B cell (primary cell): ENCODE results near the gene LCE1E. TPM values are rescaled to one million over a fixed set of nuclear protein-coding genes. Genes with fewer than 3 reads are reported as not detected.

Source experiments
- ATAC-seq: fragments of 200-7000 bp; cut with Tn5 transposase; one replicate; pipeline ENCODE4 v1.10.0; 2021; ENCODE audit warnings: low read depth, mild to moderate bottlenecking, moderate number of reproducible peaks, moderate library complexity
- CTCF ChIA-PET: fragments of 350-600 bp; sonication (Branson Sonifier 250); formaldehyde crosslinking; loops from one replicate; lab custom pipeline; 2021; ENCODE audit warnings: antibody characterized with exemption, inconsistent platforms; lab: Charles Lee
- POLR2A ChIA-PET: fragments of 350-600 bp; sonication (Branson Sonifier 250); formaldehyde crosslinking; loops from one replicate; lab custom pipeline; 2021; ENCODE audit warnings: antibody characterized with exemption; lab: Charles Lee
- DNase-seq: peaks from one replicate; pipeline ENCODE4 v3.0.0; 2013
- H2AFZ ChIP-seq: 2 replicates; pipeline ENCODE4 v1.6.1; 2012; ENCODE audit warnings: mild to moderate bottlenecking, low read depth, low read length; ENCODE audit not compliant: insufficient read depth, poor library complexity, severe bottlenecking
- H3K27ac ChIP-seq, 2 donors: 1 replicate in 1 of 2; 2 replicates in 1 of 2; pipeline ENCODE4 v1.5.1; 2012 to 2013; ENCODE audit warnings: low read length in 2 of 2, mild to moderate bottlenecking in 2 of 2, moderate library complexity in 1 of 2
- H3K27me3 ChIP-seq, 4 experiments: fragments of 200-600 bp in 1 of 4; sonication (generic) in 1 of 4; replicated peaks in 1 of 4; 1 replicate in 2 of 4; 2 replicates in 2 of 4; pipeline versions ENCODE4 v1.6.1 to v1.7.0; 2013 to 2016; ENCODE audit warnings: low read length in 3 of 4, mild to moderate bottlenecking in 2 of 4, mixed read lengths in 1 of 4, moderate library complexity in 1 of 4; ENCODE audit not compliant: insufficient read depth in 4 of 4, control insufficient read depth in 3 of 4; ENCODE audit errors: control extremely low read depth in 1 of 4
- H3K36me3 ChIP-seq, 2 experiments: replicated peaks in 1 of 2; 1 replicate in 1 of 2; 2 replicates in 1 of 2; pipeline versions ENCODE4 v1.6.1 to v1.7.1; 2013; ENCODE audit warnings: low read length in 1 of 2; ENCODE audit not compliant: insufficient read depth in 2 of 2, control insufficient read depth in 1 of 2; ENCODE audit errors: control extremely low read depth in 1 of 2, extremely low read depth in 1 of 2
- H3K4me1 ChIP-seq, 2 donors: fragments of 200-600 bp in 1 of 2; sonication (generic) in 1 of 2; 1 replicate in 1 of 2; 2 replicates in 1 of 2; pipeline versions ENCODE4 v1.5.1 to v1.6.1; 2013 to 2017; ENCODE audit warnings: low read length in 2 of 2; ENCODE audit not compliant: control insufficient read depth in 2 of 2, insufficient read depth in 2 of 2
- H3K4me2 ChIP-seq: replicated peaks from 2 replicates; pipeline ENCODE3; 2012; ENCODE audit warnings: mild to moderate bottlenecking, low read depth, low read length; ENCODE audit not compliant: poor library complexity, severe bottlenecking
- H3K4me3 ChIP-seq, 5 experiments: fragments of 200-600 bp in 1 of 5; sonication (generic) in 1 of 5; 1 replicate in 3 of 5; 2 replicates in 2 of 5; pipeline versions ENCODE4 v1.5.1 to v1.7.0; 2011 to 2016; ENCODE audit warnings: low read length in 4 of 5, mild to moderate bottlenecking in 4 of 5, low read depth in 2 of 5, control low read depth in 1 of 5, moderate library complexity in 1 of 5; ENCODE audit not compliant: insufficient read depth in 1 of 5; ENCODE audit errors: control extremely low read depth in 1 of 5, extremely low read depth in 1 of 5
- H3K79me2 ChIP-seq: fragments of 200-600 bp; sonication (generic); one replicate; pipeline ENCODE4 v1.6.0; 2016; ENCODE audit warnings: low read length; ENCODE audit not compliant: control insufficient read depth, insufficient read depth
- H3K9ac ChIP-seq: fragments of 200-600 bp; sonication (generic); 2 replicates; pipeline ENCODE4 v1.6.1; 2017; ENCODE audit warnings: mild to moderate bottlenecking, low read length, moderate library complexity
- H3K9me3 ChIP-seq, 3 donors: one replicate each; pipeline versions ENCODE4 v1.6.1 to v1.7.1; 2013; ENCODE audit warnings: low read length in 2 of 3; ENCODE audit not compliant: control insufficient read depth in 2 of 3, insufficient read depth in 1 of 3; ENCODE audit errors: control extremely low read depth in 1 of 3
- H4K20me1 ChIP-seq: 2 replicates; pipeline ENCODE4 v1.6.0; 2012; ENCODE audit warnings: mild to moderate bottlenecking, low read length; ENCODE audit not compliant: insufficient read depth, control insufficient read depth, poor library complexity, severe bottlenecking
- H3K27ac Mint-ChIP-seq: one replicate; pipeline ENCODE4 v1.8.0; 2021; ENCODE audit warnings: mixed read lengths
- H3K27me3 Mint-ChIP-seq: one replicate; pipeline ENCODE4 v1.8.0; 2021; ENCODE audit warnings: mixed read lengths
- H3K4me1 Mint-ChIP-seq: one replicate; pipeline ENCODE4 v1.8.0; 2021; ENCODE audit warnings: mixed read lengths
- H3K4me3 Mint-ChIP-seq: one replicate; pipeline ENCODE4 v1.8.0; 2021; ENCODE audit warnings: mixed read lengths
- H3K9me3 Mint-ChIP-seq: one replicate; pipeline ENCODE4 v1.8.0; 2022; ENCODE audit warnings: mixed read lengths; ENCODE audit not compliant: insufficient read depth
- EZH2 ChIP-seq: IDR thresholded peaks from 2 replicates; pipeline ENCODE4 v1.6.1; 2012; ENCODE audit warnings: borderline replicate concordance, low read depth, mild to moderate bottlenecking, moderate library complexity, low read length; ENCODE audit not compliant: insufficient read depth, poor library complexity, severe bottlenecking
- WGBS: methylation state at CpG from one replicate; pipeline ENCODE4 v1.1.5; 2013; ENCODE audit warnings: missing lambda C conversion rate; ENCODE audit not compliant: insufficient coverage; 5-methylcytosine and 5-hydroxymethylcytosine counted together
- intact Hi-C: fragments of 100-400 bp; cut with micrococcal nuclease; formaldehyde crosslinking; loops from one replicate; pipeline ENCODE4 v1.10.0; 2022
- polyA plus RNA-seq: library from polyadenylated mRNA; depleted of rRNA; stranded (reverse); fragments of >200 nt; gene quantifications from 2 replicates; pipeline ENCODE4 v1.2.3, GENCODE V29; 2012
- total RNA-seq, 2 donors: library from RNA; stranded (reverse); fragments of 120-200 nt in 1 of 2; gene quantifications; 1 replicate in 1 of 2; 2 replicates in 1 of 2; pipeline versions ENCODE4 v1.2.3 to v1.2.4, GENCODE V29; 2013 to 2022
- TF ChIP-seq, protein P1 (sequence below): fragments of 200-600 bp; IDR thresholded peaks from one replicate; pipeline ENCODE4 v1.8.0; 2022; ENCODE audit warnings: antibody characterized with exemption, mild to moderate bottlenecking

The LCE1E gene
- total and polyA plus RNA-seq, 2 donors (not counting 1 experiment from before 2014, with no cell fraction given): not detected

DNA sequence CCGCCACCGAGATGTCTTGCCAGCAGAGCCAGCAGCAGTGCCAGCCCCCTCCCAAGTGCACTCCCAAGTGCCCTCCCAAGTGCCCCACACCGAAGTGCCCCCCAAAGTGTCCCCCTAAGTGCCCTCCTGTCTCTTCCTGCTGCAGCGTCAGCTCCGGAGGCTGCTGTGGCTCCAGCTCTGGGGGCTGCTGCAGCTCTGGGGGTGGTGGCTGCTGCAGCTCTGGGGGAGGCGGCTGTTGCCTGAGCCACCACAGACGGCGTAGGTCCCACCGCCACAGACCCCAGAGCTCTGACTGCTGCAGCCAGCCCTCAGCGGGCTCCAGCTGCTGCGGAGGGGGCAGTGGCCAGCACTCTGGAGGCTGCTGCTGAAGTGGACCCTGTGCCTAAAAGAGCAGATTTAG lies 9.7 kb upstream of the LCE1E start:
- no peaks in the 10 kb centered on the region for H3K79me2 ChIP-seq
- POLR2A ChIA-PET: no interaction called here
- no peaks in the 10 kb centered on the region for H3K9me3 Mint-ChIP-seq

DNA sequence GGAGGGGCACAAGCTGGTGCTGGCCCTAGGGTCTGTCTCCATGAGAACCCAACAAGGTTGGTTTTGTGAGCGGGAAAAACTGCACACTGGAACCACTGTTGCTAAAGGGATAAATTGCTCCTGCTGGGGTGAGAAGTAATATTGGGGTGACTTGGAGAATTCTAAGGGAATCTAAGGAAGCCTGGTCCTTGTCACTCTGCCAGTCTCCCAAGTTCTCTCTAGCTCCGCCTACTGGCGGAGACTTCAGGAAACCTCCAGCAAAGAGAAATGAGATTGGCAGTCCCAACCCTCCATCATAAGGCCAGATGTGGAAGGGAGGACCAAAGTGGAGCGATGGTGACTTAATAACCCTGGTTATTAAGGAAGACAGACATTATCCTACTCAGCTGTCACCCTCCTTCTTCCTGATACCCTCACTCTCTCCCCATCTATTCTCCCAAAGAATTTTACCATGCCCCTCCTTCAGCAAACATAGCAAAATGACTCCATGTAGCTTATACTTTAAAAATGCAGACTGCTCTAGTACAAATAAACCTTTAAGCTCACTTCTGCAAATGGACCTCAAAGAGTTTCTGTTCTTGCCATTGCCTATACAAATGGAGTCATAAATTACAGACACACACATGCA lies 8.4 kb upstream of the LCE1E start:
- intact Hi-C loops: no loop called here
- CTCF ChIA-PET: no interaction called here
- H3K4me3 Mint-ChIP-seq: no peak overlapping the region

More for the DNA sequence above, 9.7 kb upstream of the LCE1E start:
- Mint-ChIP-seq H3K4me3 (no peak overlapping the region), H3K27ac (no peak overlapping the region), H3K4me1 (no peaks in the 10 kb centered on the region), H3K27me3 (peaks cover 42% of the 10 kb centered on the region)
- no peaks in the 10 kb centered on the region for H3K36me3 ChIP-seq
- no peaks in the 10 kb centered on the region for H3K9me3 ChIP-seq
- whole genome bisulfite sequencing: 84% methylated on average over 11 of the region's 11 CpGs
- no peak overlapping the region for H3K9ac ChIP-seq
- intact Hi-C loops: no loop called here
- no peak overlapping the region for H3K27ac ChIP-seq
- H2AFZ ChIP-seq: no peak overlapping the region
- no peak overlapping the region for H3K4me2 ChIP-seq
- DNase-seq (no peak), ATAC-seq (no peak)
- TF ChIP-seq, protein P1, sequence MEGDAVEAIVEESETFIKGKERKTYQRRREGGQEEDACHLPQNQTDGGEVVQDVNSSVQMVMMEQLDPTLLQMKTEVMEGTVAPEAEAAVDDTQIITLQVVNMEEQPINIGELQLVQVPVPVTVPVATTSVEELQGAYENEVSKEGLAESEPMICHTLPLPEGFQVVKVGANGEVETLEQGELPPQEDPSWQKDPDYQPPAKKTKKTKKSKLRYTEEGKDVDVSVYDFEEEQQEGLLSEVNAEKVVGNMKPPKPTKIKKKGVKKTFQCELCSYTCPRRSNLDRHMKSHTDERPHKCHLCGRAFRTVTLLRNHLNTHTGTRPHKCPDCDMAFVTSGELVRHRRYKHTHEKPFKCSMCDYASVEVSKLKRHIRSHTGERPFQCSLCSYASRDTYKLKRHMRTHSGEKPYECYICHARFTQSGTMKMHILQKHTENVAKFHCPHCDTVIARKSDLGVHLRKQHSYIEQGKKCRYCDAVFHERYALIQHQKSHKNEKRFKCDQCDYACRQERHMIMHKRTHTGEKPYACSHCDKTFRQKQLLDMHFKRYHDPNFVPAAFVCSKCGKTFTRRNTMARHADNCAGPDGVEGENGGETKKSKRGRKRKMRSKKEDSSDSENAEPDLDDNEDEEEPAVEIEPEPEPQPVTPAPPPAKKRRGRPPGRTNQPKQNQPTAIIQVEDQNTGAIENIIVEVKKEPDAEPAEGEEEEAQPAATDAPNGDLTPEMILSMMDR: no peak
- no peak for TF ChIP-seq EZH2
- H4K20me1 ChIP-seq: no peaks in the 10 kb centered on the region
- peaks cover 0 to 6% (median 0%) of the 10 kb centered on the region in 4 experiments for H3K27me3 ChIP-seq
- H3K4me3 ChIP-seq: no peak overlapping the region
- CTCF ChIA-PET: no interaction called here
- no peaks in the 10 kb centered on the region for H3K4me1 ChIP-seq

More for the DNA sequence above, 8.4 kb upstream of the LCE1E start:
- POLR2A ChIA-PET: no interaction called here
- Mint-ChIP-seq H3K4me1 (no peaks in the 10 kb centered on the region), H3K27ac (no peak overlapping the region), H3K27me3 (peaks cover 42% of the 10 kb centered on the region), H3K9me3 (no peaks in the 10 kb centered on the region)
- no peak overlapping the region for H3K9ac ChIP-seq
- WGBS: 100% methylated on average over 1 of the region's 4 CpGs
- H3K9me3 ChIP-seq: no peaks in the 10 kb centered on the region
- no peak overlapping the region for H3K4me2 ChIP-seq
- no peaks in the 10 kb centered on the region for H3K79me2 ChIP-seq
- H4K20me1 ChIP-seq: no peaks in the 10 kb centered on the region
- no peak overlapping the region for H3K4me3 ChIP-seq
- no peak for TF ChIP-seq EZH2
- TF ChIP-seq, protein P1: no peak
- no peak overlapping the region for H2AFZ ChIP-seq
- no peaks in the 10 kb centered on the region for H3K36me3 ChIP-seq
- ATAC-seq (no peak), DNase-seq (no peak)
- H3K27ac ChIP-seq: no peak overlapping the region
- peaks cover 0 to 6% (median 0%) of the 10 kb centered on the region in 4 experiments for H3K27me3 ChIP-seq
- H3K4me1 ChIP-seq: no peaks in the 10 kb centered on the region
